HepG2 (cell line): ENCODE measurements around the gene ATAD2B. TPM values are rescaled to one million over a fixed set of nuclear protein-coding genes. Genes with fewer than 3 reads are reported as not detected.

Experiments
- HNF4A ChIP-seq: sonication (generic); formaldehyde crosslinking; IDR thresholded peaks from 2 replicates; pipeline ENCODE4 v1.4.0; 2020; ENCODE audit warnings: missing genetic modification reagents
- PLSCR1 ChIP-seq: sonication (generic); formaldehyde crosslinking; IDR thresholded peaks from 2 replicates; pipeline ENCODE4 v1.5.0; 2020; ENCODE audit warnings: missing genetic modification reagents, mild to moderate bottlenecking, borderline replicate concordance
- POLR2A ChIP-seq, 2 experiments: IDR thresholded peaks; 2 replicates each; pipeline ENCODE4 v1.6.1; 2011; ENCODE audit warnings: low read depth in 2 of 2, low read length in 2 of 2, mild to moderate bottlenecking in 1 of 2, moderate library complexity in 1 of 2; ENCODE audit not compliant: insufficient read depth in 1 of 2
- ZHX1 ChIP-seq: sonication (generic); formaldehyde crosslinking; IDR thresholded peaks from 2 replicates; pipeline ENCODE4 v1.8.1; 2022; ENCODE audit warnings: low read depth, mild to moderate bottlenecking, missing genetic modification reagents
- ZNF142 ChIP-seq: sonication (generic); formaldehyde crosslinking; IDR thresholded peaks from 2 replicates; pipeline ENCODE4 v1.4.0; 2020; ENCODE audit warnings: missing genetic modification reagents
- ZNF564 ChIP-seq: sonication (generic); formaldehyde crosslinking; IDR thresholded peaks from 2 replicates; pipeline ENCODE4 v1.8.1; 2023; ENCODE audit warnings: mild to moderate bottlenecking, missing genetic modification reagents
- ZNF768 ChIP-seq: sonication (generic); formaldehyde crosslinking; IDR thresholded peaks from 2 replicates; pipeline ENCODE4 v1.4.0; 2020; ENCODE audit warnings: missing genetic modification reagents
- polyA plus RNA-seq, 8 experiments: library from polyadenylated mRNA; depleted of rRNA in 3 of 8; stranded (reverse) in 7 of 8; unstranded in 1 of 8; fragments of >200 nt; fragmentation: Illumina TruSeq in 4 of 8; extraction: Trizol in 4 of 8; gene quantifications; 2 replicates each; pipeline versions ENCODE4 v1.2.1 to v1.2.3, GENCODE V29; 2011 to 2016; ENCODE audit warnings: low read depth in 4 of 8, missing spikeins in 1 of 8, mixed read lengths in 1 of 8; ENCODE audit not compliant: insufficient read depth in 1 of 8
- total RNA-seq, 5 experiments: library from RNA; depleted of rRNA; stranded (reverse); fragments of >200 nt; fragmentation: Illumina TruSeq; extraction: Trizol; gene quantifications; 2 replicates each; pipeline ENCODE4 v1.2.3, GENCODE V29; 2016; ENCODE audit warnings: low read depth in 1 of 5

The ATAD2B gene
- total and polyA plus RNA-seq, 2 of the 13 experiments (the other 11 are each of a cell fraction or from before 2014, with no cell fraction given) = 5.3 to 22.2 TPM

GRCh38 chr2:23940718-23941620 lies 14.0 kb upstream of the ATAD2B start (continued):
- TF ChIP-seq ZNF142 (CRISPR knock-in tag) = peak; percentile 60; the same call in 1 of the 2 replicates
- TF ChIP-seq HNF4A (CRISPR knock-in tag) = no peak; the same call in 1 of the 2 replicates
- peak; percentile 18; the same call in 1 of the 2 replicates for TF ChIP-seq ZNF768 (CRISPR knock-in tag)
- TF ChIP-seq ZHX1 (CRISPR knock-in tag) = 0 out of 2 replicates have a peak, but pooled peaks have one; percentile 38
- no peak for TF ChIP-seq PLSCR1 (CRISPR knock-in tag)
- 0 out of 2 replicates have a peak, but pooled peaks have one; percentile 13 for TF ChIP-seq ZNF564 (CRISPR knock-in tag)
- TF ChIP-seq POLR2A (IDR thresholded peaks at IDR 0.05; ENCODE audit: insufficient read depth in 1 of 2, low read depth in 2 of 2, low read length in 2 of 2) = peak in 1 of 2 experiments; percentile 48; a peak in 2 of 4 replicates
